Panc1 (cell line): ENCODE results near the gene TCF3. TPM values are rescaled to one million over a fixed set of nuclear protein-coding genes. Genes with fewer than 3 reads are reported as not detected.

Source experiments
- ATAC-seq: fragments of 200-7000 bp; cut with Tn5 transposase; 2 replicates; pipeline ENCODE4 v1.9.1; 2020; ENCODE audit warnings: mild to moderate bottlenecking, moderate library complexity
- BruUV-seq: library from RNA; stranded (reverse); fragments of 400-500 nt; replicated peaks from 2 replicates; lab custom pipeline; 2021; lab: Mats Ljungman, UMichigan
- CTCF ChIA-PET: fragments of 300-600 bp; sonication (Branson Sonifier 250); formaldehyde crosslinking; loops from one replicate; lab custom pipeline; 2022; ENCODE audit warnings: antibody characterized with exemption; lab: Charles Lee
- POLR2A ChIA-PET: fragments of 300-600 bp; sonication (Branson Sonifier 250); formaldehyde crosslinking; loops from one replicate; lab custom pipeline; 2022; ENCODE audit warnings: antibody characterized with exemption; lab: Charles Lee
- DNase-seq: peaks from one replicate; pipeline ENCODE4 v3.0.0-alpha.2; 2010; ENCODE audit warnings: low read depth, low spot score
- H3K27ac ChIP-seq: 2 replicates; pipeline ENCODE4 v1.5.1; 2011; ENCODE audit warnings: mild to moderate bottlenecking, low read length, inconsistent platforms
- H3K27me3 ChIP-seq: fragments of 200-500 bp; sonication (Bioruptor generic); 2 replicates; pipeline ENCODE4 v1.6.0; 2014; ENCODE audit warnings: low read length, inconsistent platforms; ENCODE audit not compliant: control insufficient read depth, insufficient read depth
- H3K36me3 ChIP-seq: fragments of 200-500 bp; sonication (Bioruptor generic); 2 replicates; pipeline ENCODE4 v1.5.1; 2014; ENCODE audit warnings: inconsistent platforms, mild to moderate bottlenecking, low read length, moderate library complexity; ENCODE audit not compliant: control insufficient read depth, insufficient read depth
- H3K4me1 ChIP-seq: 2 replicates; pipeline ENCODE4 v1.5.1; 2011; ENCODE audit warnings: inconsistent platforms, mild to moderate bottlenecking, low read length, moderate library complexity; ENCODE audit not compliant: control insufficient read depth, insufficient read depth
- H3K4me3 ChIP-seq, 2 experiments: 2 replicates each; pipeline ENCODE4 v1.5.1; 2011 to 2012; ENCODE audit warnings: low read depth in 2 of 2, low read length in 2 of 2, mild to moderate bottlenecking in 2 of 2, inconsistent platforms in 1 of 2, moderate library complexity in 1 of 2
- H3K9me3 ChIP-seq: fragments of 200-500 bp; sonication (Bioruptor generic); 2 replicates; pipeline ENCODE4 v1.5.1; 2014; ENCODE audit warnings: low read depth, mild to moderate bottlenecking, inconsistent platforms, low read length, moderate library complexity; ENCODE audit not compliant: control insufficient read depth, insufficient read depth
- POLR2AphosphoS5 ChIP-seq: IDR thresholded peaks from 2 replicates; pipeline ENCODE4 v1.6.1; 2012; ENCODE audit warnings: mild to moderate bottlenecking, low read depth, low read length, moderate library complexity
- SIN3A ChIP-seq: IDR thresholded peaks from 2 replicates; pipeline ENCODE4 v1.6.1; 2012; ENCODE audit warnings: low read depth, mild to moderate bottlenecking, low read length, moderate library complexity, borderline replicate concordance; ENCODE audit not compliant: insufficient read depth
- TCF7L2 ChIP-seq: IDR thresholded peaks from 2 replicates; pipeline ENCODE4 v1.6.1; 2011; ENCODE audit warnings: mild to moderate bottlenecking, low read depth, low read length, inconsistent platforms
- in situ Hi-C: cut with HindIII; loops from 2 replicates; pipeline ENCODE4 v1.10.0; 2016; ENCODE audit warnings: low sequenced_read_pairs, low pct_unique_long_range_greater_than_20kb
- intact Hi-C: fragments of 100-400 bp; cut with micrococcal nuclease; formaldehyde crosslinking; loops from one replicate; pipeline ENCODE4 v1.10.0; 2022; ENCODE audit not compliant: unreplicated experiment
- total RNA-seq: library from RNA; stranded (reverse); gene quantifications from one replicate; pipeline ENCODE4 v1.2.1, GENCODE V29; 2021; ENCODE audit not compliant: unreplicated experiment
- TF ChIP-seq, protein P1 (sequence below), 2 experiments: IDR thresholded peaks; 2 replicates each; pipeline ENCODE4 v1.6.1; 2011 to 2012; ENCODE audit warnings: low read depth in 2 of 2, control low read depth in 1 of 2, low read length in 1 of 2, mild to moderate bottlenecking in 1 of 2, moderate library complexity in 1 of 2; ENCODE audit not compliant: insufficient read depth in 1 of 2
- TF ChIP-seq, protein P2 (sequence below): fragments of 450-650 bp; IDR thresholded peaks from 2 replicates; pipeline ENCODE4 v1.5.1; 2017; ENCODE audit warnings: mild to moderate bottlenecking

TCF3 gene
- total RNA-seq, 1 experiment from 2014 or later = 175 TPM

DNA sequence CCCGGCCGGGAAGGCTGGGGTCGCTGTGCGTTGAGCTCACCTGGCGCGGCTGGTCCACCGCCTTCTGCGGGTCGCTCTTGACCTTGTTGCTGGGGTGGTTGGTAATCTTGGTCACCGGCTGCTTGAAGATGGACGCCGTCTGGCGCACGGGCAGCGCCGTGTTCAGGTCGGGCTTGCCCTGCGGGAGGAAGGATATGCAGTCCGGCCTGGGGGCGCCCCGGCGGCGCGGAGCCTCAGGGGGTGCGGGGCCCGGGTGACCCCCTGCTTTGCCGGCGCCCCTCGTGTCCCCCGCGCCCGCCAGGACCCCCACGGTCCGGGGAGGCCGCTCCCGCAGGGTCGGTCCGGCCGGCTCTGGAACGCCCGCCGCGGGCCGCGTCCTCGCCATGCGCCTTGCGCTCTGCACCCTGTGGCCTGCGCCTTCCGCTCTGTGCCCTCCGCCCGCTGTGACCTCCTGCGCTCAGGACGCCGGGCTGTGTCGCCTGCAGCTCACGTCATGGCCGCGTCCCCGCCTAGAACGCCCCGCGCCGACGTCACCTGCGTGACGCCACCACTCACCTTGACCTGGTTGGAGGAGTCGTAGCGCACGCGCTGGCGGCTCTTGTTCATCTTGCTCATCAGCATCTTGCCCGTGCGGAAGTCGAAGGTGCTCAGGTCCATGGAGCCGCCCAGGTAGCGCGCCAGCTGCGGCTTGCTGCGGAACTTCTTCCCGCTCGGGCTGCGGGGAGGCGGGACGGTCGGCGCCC is 67.7 kb downstream of the TCF3 start:
- CTCF ChIA-PET = no interaction called here
- Histone ChIP-seq H3K9me3 (no peaks in the 10 kb centered on the region), H3K4me1 (no peaks in the 10 kb centered on the region), H3K4me3 (no peak overlapping the region), H3K36me3 (no peaks in the 10 kb centered on the region), H3K27me3 (no peaks in the 10 kb centered on the region), H3K27ac (no peak overlapping the region)
- no TSS peak for BruUV-seq
- TF ChIP-seq, protein P1, sequence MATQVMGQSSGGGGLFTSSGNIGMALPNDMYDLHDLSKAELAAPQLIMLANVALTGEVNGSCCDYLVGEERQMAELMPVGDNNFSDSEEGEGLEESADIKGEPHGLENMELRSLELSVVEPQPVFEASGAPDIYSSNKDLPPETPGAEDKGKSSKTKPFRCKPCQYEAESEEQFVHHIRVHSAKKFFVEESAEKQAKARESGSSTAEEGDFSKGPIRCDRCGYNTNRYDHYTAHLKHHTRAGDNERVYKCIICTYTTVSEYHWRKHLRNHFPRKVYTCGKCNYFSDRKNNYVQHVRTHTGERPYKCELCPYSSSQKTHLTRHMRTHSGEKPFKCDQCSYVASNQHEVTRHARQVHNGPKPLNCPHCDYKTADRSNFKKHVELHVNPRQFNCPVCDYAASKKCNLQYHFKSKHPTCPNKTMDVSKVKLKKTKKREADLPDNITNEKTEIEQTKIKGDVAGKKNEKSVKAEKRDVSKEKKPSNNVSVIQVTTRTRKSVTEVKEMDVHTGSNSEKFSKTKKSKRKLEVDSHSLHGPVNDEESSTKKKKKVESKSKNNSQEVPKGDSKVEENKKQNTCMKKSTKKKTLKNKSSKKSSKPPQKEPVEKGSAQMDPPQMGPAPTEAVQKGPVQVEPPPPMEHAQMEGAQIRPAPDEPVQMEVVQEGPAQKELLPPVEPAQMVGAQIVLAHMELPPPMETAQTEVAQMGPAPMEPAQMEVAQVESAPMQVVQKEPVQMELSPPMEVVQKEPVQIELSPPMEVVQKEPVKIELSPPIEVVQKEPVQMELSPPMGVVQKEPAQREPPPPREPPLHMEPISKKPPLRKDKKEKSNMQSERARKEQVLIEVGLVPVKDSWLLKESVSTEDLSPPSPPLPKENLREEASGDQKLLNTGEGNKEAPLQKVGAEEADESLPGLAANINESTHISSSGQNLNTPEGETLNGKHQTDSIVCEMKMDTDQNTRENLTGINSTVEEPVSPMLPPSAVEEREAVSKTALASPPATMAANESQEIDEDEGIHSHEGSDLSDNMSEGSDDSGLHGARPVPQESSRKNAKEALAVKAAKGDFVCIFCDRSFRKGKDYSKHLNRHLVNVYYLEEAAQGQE (IDR thresholded peaks at IDR 0.05; ENCODE audit: insufficient read depth in 1 of 2, low read depth in 2 of 2, low read length in 1 of 2) = no peak
- TF ChIP-seq POLR2AphosphoS5 = no peak
- TF ChIP-seq TCF7L2 = no peak
- TF ChIP-seq, protein P2, sequence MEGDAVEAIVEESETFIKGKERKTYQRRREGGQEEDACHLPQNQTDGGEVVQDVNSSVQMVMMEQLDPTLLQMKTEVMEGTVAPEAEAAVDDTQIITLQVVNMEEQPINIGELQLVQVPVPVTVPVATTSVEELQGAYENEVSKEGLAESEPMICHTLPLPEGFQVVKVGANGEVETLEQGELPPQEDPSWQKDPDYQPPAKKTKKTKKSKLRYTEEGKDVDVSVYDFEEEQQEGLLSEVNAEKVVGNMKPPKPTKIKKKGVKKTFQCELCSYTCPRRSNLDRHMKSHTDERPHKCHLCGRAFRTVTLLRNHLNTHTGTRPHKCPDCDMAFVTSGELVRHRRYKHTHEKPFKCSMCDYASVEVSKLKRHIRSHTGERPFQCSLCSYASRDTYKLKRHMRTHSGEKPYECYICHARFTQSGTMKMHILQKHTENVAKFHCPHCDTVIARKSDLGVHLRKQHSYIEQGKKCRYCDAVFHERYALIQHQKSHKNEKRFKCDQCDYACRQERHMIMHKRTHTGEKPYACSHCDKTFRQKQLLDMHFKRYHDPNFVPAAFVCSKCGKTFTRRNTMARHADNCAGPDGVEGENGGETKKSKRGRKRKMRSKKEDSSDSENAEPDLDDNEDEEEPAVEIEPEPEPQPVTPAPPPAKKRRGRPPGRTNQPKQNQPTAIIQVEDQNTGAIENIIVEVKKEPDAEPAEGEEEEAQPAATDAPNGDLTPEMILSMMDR = no peak
- TF ChIP-seq SIN3A = no peak
- in situ Hi-C loops = no loop called here
- ATAC-seq = no peak
- intact Hi-C loops = no loop called here
- no peak for DNase-seq
- POLR2A ChIA-PET = interaction anchor here (0.6 kb wide), 1 partner anchor 70 kb away, joined by 6 read pairs; no protein-coding TSS in a partner anchor

DNA sequence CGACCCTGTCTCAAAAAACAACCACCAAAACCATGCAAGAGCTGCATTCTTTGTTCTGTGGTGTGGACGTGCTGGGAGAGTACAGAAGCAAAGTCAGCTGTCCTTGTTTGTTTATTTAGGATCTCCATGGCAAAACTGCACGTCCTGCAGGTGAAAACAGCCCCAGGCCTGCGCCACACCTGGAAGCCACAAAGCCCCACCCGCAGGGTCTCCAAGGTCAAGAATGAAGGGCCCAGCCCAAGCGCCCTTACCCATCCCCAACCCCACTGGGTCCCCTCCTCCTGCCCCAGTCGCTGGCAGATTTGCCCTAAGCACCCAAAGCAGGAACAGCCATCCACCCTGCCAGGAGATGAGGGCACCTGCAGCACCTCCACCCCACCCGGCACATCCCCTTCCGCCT is 70.2 kb downstream of the TCF3 start:
- ATAC-seq (no peak), DNase-seq (no peak)
- Histone ChIP-seq H3K4me1 (no peaks in the 10 kb centered on the region), H3K4me3 (no peak overlapping the region), H3K27ac (no peak overlapping the region), H3K36me3 (no peaks in the 10 kb centered on the region), H3K9me3 (no peaks in the 10 kb centered on the region), H3K27me3 (no peaks in the 10 kb centered on the region)
- TF ChIP-seq, protein P2 = no peak
- TF ChIP-seq TCF7L2 = no peak
- no peak for TF ChIP-seq POLR2AphosphoS5
- TF ChIP-seq, protein P1 (IDR thresholded peaks at IDR 0.05; ENCODE audit: insufficient read depth in 1 of 2, low read depth in 2 of 2, low read length in 1 of 2) = no peak
- no peak for TF ChIP-seq SIN3A
- BruUV-seq = no TSS peak
- POLR2A ChIA-PET = no interaction called here
- intact Hi-C loops = no loop called here
- in situ Hi-C loops = no loop called here
- CTCF ChIA-PET = no interaction called here
